ENCODE results near the gene ADCK2.
"Not testable (repeated sequence)": the region's sequence is repeated elsewhere in the genome, so short reads cannot be mapped to it uniquely, and the experiment has no call there.

ADCK2 gene

GRCh38 chr7:140672382-140673062, at the start of gene ADCK2:
Gene ADCK2, plus strand, starts transcription at chr7:140672945. Its CDS starts 386 bp downstream, at chr7:140673331.
- TF ChIP-seq CTCF (IDR thresholded peaks at IDR 0.05; ENCODE audit: control insufficient read depth, extremely low read depth, insufficient read depth): no peak
- no peak for DNase-seq (ENCODE audit: low read depth)
- H3K4me3 ChIP-seq (ENCODE audit: low read depth, low read length): peak within 1 kb of the TSS; percentile 65

- no peak overlapping the region for H3K4me3 ChIP-seq (ENCODE audit: low read depth, low read length)
- DNase-seq (ENCODE audit: low read depth): no peak
- TF ChIP-seq CTCF (IDR thresholded peaks at IDR 0.05; ENCODE audit: control insufficient read depth, extremely low read depth, insufficient read depth): no peak
Observed at GRCh38 chr7:140623980-140624379, 48.8 kb upstream of the ADCK2 start.

GRCh38 chr7:140624392-140625191, 48.2 kb upstream of the ADCK2 start:
- no peak overlapping the region for H3K4me3 ChIP-seq (ENCODE audit: low read depth, low read length)
- TF ChIP-seq CTCF (IDR thresholded peaks at IDR 0.05; ENCODE audit: control insufficient read depth, extremely low read depth, insufficient read depth): no peak
- DNase-seq (ENCODE audit: low read depth): no peak

- DNase-seq (ENCODE audit: low read depth); H3K4me3 ChIP-seq (ENCODE audit: low read depth, low read length): not testable (repeated sequence)
Observed at GRCh38 chr7:140625192-140625558, 47.6 kb upstream of the ADCK2 start.

- no peak for DNase-seq (ENCODE audit: low read depth)
- no peak overlapping the region for H3K4me3 ChIP-seq (ENCODE audit: low read depth, low read length)
- no peak for TF ChIP-seq CTCF (IDR thresholded peaks at IDR 0.05; ENCODE audit: control insufficient read depth, extremely low read depth, insufficient read depth)
Observed at GRCh38 chr7:140625908-140626868, 46.6 kb upstream of the ADCK2 start.

- TF ChIP-seq CTCF (IDR thresholded peaks at IDR 0.05; ENCODE audit: control insufficient read depth, extremely low read depth, insufficient read depth): no peak
- no peak for DNase-seq (ENCODE audit: low read depth)
- H3K4me3 ChIP-seq (ENCODE audit: low read depth, low read length): no peak overlapping the region
Observed at GRCh38 chr7:140631021-140631420, 41.7 kb upstream of the ADCK2 start.

GRCh38 chr7:140631602-140632001, 41.1 kb upstream of the ADCK2 start:
- no peak for DNase-seq (ENCODE audit: low read depth)
- H3K4me3 ChIP-seq (ENCODE audit: low read depth, low read length): no peak overlapping the region
- TF ChIP-seq CTCF (IDR thresholded peaks at IDR 0.05; ENCODE audit: control insufficient read depth, extremely low read depth, insufficient read depth): no peak
